Activated gamma-delta T cell (primary cell): ENCODE measurements around the gene TMEM54.

ENCODE experiments used
- DNase-seq: peaks from one replicate; lab custom pipeline; 2025; lab: John Stamatoyannopoulos, UW

The TMEM54 gene

GRCh38 chr1:32864375-32865019, 36.7 kb downstream of the TMEM54 start:
- no peak for DNase-seq

- DNase-seq = no peak
Measured at GRCh38 chr1:32863881-32864245, 37.3 kb downstream of the TMEM54 start.

- DNase-seq = no peak
Measured at GRCh38 chr1:32863218-32863880, 37.8 kb downstream of the TMEM54 start.

DNA sequence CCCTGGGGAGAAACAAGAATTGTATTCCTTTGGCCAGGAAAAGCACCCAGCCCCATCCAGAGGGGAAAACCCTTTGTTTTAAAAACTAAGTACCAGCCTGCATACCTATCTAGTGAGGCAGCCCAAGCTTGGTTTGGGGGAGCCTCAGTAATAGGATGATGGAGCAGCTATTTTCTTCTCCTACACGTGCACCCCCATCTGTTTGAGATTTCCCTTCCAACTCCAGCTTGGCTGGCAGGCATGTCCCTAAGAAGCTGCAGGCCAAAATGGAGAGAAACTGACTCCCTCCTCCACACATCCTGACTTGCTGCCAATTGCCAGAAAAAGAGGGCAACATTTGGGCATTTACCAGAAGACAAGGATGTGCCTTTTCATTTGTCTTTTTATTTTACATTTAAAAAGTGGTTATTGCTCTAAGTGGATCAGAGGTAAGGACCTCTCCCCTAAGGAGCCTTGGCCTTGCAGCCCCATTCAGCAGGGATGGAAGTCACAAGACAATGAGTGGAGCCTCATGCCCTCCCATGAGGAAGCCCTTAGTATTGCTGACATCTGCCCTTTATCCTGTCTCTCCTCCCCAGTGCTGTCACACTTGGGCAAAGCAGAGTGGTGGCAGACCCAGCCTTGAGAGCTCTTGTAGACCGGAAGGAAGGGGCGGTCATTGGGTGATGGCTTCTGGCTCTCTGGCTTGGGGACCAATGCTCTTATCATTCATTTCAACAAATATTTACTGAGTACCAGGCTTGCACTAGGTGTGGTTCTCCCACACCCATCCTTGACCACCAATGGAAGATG, 39.1 kb downstream of the TMEM54 start:
- no peak for DNase-seq

DNA sequence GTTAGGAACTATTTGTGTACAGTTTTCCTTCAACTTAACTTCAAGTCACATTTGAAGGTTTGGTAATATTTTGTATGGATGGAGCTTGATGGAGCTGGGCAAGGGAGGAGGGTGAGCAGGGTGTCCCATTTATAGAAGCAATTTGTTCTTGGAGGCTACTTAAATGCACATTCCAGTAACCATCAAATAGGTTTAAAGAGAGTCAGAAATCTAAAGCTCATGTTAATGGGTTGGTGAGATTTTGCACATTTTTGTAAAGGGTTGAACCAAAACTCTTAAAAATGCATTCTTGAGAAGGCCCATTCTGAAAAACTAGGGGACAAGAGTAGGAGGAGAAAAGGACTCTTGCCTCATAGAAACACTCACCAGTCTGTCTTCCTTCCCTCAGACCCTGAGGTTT, 40.6 kb downstream of the TMEM54 start:
- DNase-seq = no peak

GRCh38 chr1:32859915-32860314, 41.3 kb downstream of the TMEM54 start:
- no peak for DNase-seq

DNA sequence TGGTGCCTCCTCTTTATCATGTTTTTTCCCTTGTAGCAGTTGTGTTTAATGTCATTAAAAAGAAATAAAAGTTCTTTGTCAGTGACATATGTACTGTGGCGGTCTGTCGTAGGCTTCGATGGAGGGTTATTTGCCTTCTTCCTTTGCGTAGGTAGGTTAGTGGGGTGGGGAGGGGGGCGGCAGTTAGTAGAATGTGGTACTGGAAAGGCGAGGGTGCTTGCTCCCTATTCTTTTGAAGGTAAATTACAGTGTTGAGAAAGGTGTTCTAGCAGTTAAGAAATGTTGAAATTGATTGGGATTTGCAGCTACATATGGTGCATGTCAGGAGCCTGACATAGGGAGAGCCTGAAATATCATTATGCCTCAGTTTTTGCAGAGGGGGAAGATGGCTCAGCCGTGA, 42.4 kb downstream of the TMEM54 start:
- DNase-seq = no peak

DNA sequence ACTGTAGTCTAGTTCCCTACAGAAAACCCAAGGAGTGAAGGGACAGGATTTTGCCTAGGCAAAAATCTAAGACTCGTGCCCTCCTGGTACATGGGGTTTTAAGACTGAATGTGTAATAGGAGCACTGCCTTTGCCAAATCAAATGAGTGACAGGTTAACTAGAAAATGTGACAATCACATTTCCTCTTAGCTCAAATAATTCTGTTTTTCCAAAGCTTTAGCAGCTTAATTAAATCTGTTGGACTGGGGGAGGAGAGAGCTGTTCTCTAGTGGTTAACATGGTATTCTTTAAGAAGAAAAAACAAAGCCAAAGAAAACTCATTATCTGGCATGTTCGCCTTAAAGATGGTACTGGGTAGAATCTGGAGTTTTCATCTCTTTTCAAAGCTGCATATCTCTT, 43.1 kb downstream of the TMEM54 start:
- DNase-seq = no peak

GRCh38 chr1:32855861-32856617, 45.1 kb downstream of the TMEM54 start:
- no peak for DNase-seq

- no peak for DNase-seq
Measured at GRCh38 chr1:32848354-32849063, 52.7 kb downstream of the TMEM54 start.
